ENCODE data around the gene PEX11B.

DNA sequence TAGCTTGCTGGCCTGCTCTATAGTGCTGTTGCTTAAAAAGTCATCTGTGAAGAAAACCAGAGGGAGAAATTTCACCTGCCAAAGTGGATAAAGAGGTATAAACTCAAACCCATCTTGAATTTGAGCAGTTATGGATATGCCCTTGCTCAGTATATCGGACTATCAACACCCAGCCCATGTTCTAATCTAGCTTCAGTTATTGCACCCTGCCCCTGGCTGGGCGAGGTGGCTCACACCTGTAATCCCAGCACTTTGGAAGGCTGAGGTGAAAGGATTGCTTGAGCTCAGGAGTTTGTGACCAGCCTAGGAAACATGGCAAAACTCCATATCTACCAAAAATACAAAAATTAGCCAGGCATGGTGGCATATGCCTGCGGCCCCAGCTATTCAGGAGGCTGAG is 26.0 kb upstream of the PEX11B start:
- TF ChIP-seq POLR2A (IDR thresholded peaks at IDR 0.05; ENCODE audit: low read depth, low read length) (no peak), POLR2AphosphoS5 (IDR thresholded peaks at IDR 0.05; ENCODE audit: insufficient read depth, low read depth, low read length) (no peak)

Measured in endothelial cell of umbilical vein (primary cell).